ENCODE results near the gene PPIE. TPM values are rescaled to one million over a fixed set of nuclear protein-coding genes. Genes with fewer than 3 reads are reported as not detected.

Gene PPIE
- total and polyA plus RNA-seq, 2 experiments from 2014 or later, result 27.8 to 51.9 TPM

- DNase-seq (ENCODE audit: low spot score) (no peak), ATAC-seq (no peak)
- no peak overlapping the region for H3K27ac ChIP-seq (ENCODE audit: low read depth)
- H3K9me2 ChIP-seq (ENCODE audit: insufficient read depth), result no peaks in the 10 kb centered on the region
- peaks cover 2% of the 10 kb centered on the region; the same call in 1 of the 2 replicates for H3K79me2 ChIP-seq (replicated peaks; ENCODE audit: insufficient read depth)
- H3K9me3 Mint-ChIP-seq, result no peaks in the 10 kb centered on the region
- H3K4me1 Mint-ChIP-seq, result no peaks in the 10 kb centered on the region; the same call in 2 of the 3 replicates
- H3K4me3 Mint-ChIP-seq, result no peak overlapping the region
- peaks cover 71% of the 10 kb centered on the region for H3K36me3 Mint-ChIP-seq (ENCODE audit: low read depth)
- H3K4me3 ChIP-seq, result no peak overlapping the region
- TF ChIP-seq ZNF462 (CRISPR knock-in tag; IDR thresholded peaks at IDR 0.05) (no peak), STAT1 (IDR thresholded peaks at IDR 0.05; ENCODE audit: unreplicated experiment) (no peak), NANOG (IDR thresholded peaks at IDR 0.05; ENCODE audit: borderline replicate concordance) (no peak), ZNF331 (CRISPR knock-in tag; IDR thresholded peaks at IDR 0.05; ENCODE audit: low read depth) (no peak), EZH2phosphoT487 (IDR thresholded peaks at IDR 0.05; ENCODE audit: unreplicated experiment) (no peak), REST (IDR thresholded peaks at IDR 0.05; ENCODE audit: unreplicated experiment) (no peak), CREB1 (CRISPR knock-in tag; IDR thresholded peaks at IDR 0.05; ENCODE audit: low read depth) (no peak), ETS1 (IDR thresholded peaks at IDR 0.05) (no peak), CTCF (conservative IDR thresholded peaks at IDR 0.05; ENCODE audit: low read depth in 2 of 2) (no peak), POLR2AphosphoS5 (IDR thresholded peaks at IDR 0.05; ENCODE audit: low read depth) (no peak), JUNB (IDR thresholded peaks at IDR 0.05; ENCODE audit: unreplicated experiment) (no peak), ZNF114 (CRISPR knock-in tag; IDR thresholded peaks at IDR 0.05) (no peak), EZH2 (IDR thresholded peaks at IDR 0.05; ENCODE audit: low read depth, unreplicated experiment) (no peak)
- peaks cover 68% of the 10 kb centered on the region for H3K36me3 ChIP-seq (ENCODE audit: insufficient read depth)
- no peaks in the 10 kb centered on the region for H3K27me3 ChIP-seq (ENCODE audit: insufficient read depth)
- H2AFZ ChIP-seq, result no peak overlapping the region
- H4K20me1 ChIP-seq (replicated peaks; ENCODE audit: insufficient read depth), result peaks cover 18% of the 10 kb centered on the region
- H3F3A ChIP-seq (replicated peaks; ENCODE audit: low read depth), result no peaks in the 10 kb centered on the region
- H3K4me2 ChIP-seq, result no peak overlapping the region
- no peak overlapping the region for H3K27ac Mint-ChIP-seq
- H3K27me3 Mint-ChIP-seq (ENCODE audit: insufficient read depth, low read depth, poor library complexity), result no peaks in the 10 kb centered on the region
- no peaks in the 10 kb centered on the region for H3K4me1 ChIP-seq (ENCODE audit: insufficient read depth)
These were observed 6.5 kb downstream of the PPIE start for GRCh38 chr1:39745016-39745670.
